ENCODE data around the gene CAMK2G.

The CAMK2G gene

DNA sequence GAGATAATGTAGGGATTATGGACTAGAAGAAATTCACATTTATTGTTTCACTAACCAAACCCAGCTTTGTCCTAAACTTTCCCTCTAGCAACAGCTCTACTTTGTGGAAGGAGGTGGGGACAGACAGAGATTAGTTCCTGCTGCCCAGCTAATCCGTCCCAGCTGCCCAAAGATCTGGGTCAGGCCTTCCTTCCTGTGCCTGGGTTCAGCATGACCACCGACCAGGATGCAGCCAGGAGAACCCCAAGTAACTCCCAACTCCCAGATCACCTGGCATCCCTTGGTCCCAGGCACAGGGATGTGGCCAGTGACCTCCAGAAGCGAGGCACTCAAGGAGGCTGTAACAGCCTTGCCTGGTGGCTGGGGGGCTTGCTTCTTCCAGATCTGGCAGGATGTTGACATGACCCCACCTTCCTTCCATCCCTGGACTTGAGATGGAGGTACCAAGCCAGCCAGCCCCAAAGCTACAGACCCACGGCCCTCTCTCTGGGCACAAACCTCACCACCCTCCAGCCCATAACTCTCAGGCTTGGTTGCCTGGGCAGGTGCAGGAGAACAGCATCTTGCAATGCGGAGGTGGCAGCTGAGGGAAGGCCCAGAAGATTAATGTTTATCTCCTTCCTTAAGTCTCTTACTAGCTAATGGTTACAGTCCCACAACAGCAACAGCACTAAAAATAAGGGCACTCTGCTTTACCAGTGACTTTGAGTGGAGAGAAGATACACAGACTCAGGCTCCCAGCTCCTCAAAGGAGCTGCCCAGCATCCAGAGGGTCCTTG, 11.1 kb downstream of the CAMK2G start:
- DNase-seq (ENCODE audit: low read depth): no peak

DNA sequence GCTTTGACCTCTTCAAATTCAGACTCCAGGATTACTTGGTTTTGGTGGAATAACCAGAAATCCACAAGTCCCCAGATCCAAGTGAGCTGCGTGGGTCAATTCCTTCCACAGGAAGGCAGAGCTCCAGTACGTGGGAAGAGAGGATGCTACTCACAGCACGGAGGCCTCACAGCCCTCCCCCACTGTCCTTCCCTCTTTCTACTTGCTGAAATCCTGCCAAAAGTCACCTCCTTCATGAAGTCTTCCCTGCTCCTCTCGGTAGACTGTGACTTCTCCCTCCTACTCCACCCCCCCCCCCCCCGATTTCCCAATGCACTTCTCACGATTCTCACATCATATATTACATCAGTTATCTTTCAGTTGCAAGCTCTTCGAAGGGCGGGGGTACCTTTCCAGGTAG, 12.3 kb downstream of the CAMK2G start:
- no peak for DNase-seq (ENCODE audit: low read depth)

DNA sequence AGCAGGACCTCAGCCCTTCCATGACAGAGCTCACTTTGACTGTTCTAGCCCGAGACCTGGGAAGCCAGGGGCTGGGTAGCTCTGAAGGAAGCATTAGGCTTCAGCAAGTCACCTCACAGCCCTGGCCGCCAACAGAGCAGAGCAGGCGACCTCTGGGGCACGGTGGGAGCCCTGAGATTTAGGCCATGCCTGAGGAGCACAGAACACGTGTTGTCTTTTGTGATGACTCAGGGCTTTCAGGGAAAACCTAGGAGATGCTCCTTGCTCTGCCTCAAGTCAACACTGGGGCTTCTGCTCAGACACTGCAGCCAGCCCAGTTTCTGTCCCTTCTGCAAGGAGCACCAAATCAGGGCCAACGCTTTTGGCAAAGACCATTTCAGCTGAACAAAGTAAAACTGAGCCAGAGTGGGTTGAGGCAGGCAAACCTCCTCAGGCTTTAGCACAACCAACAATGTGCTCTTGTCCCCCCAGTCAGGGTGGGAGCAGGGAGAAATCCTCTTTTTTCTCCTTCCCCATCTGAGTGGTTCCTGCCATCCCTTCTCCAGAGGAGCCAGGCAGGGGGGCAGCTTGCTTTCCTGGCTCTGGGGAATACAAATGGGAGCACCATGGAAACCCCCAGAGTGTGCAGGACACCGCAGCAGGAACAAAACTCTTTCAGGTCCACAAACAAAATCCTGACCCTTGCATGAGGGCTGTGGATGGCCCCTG, 14.4 kb downstream of the CAMK2G start:
- DNase-seq (ENCODE audit: low read depth): no peak

DNA sequence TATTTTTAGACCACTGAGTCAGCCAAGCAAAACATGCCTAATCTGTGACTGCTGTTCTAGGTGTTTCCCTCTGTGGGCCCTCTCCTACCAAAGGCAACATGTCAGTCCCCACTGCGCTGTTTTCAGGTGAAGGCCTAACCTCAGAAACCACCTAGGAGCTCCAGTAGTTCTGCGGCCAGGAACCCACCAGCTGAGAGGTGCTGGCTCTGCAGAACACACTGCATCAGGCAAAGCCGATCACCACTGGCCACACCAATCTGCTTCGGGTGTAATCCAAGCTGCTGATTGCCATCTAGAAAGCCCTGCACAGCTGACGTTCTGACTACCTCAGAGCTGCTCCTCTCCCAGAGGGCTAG, 14.9 kb downstream of the CAMK2G start:
- DNase-seq (ENCODE audit: low read depth): no peak

DNA sequence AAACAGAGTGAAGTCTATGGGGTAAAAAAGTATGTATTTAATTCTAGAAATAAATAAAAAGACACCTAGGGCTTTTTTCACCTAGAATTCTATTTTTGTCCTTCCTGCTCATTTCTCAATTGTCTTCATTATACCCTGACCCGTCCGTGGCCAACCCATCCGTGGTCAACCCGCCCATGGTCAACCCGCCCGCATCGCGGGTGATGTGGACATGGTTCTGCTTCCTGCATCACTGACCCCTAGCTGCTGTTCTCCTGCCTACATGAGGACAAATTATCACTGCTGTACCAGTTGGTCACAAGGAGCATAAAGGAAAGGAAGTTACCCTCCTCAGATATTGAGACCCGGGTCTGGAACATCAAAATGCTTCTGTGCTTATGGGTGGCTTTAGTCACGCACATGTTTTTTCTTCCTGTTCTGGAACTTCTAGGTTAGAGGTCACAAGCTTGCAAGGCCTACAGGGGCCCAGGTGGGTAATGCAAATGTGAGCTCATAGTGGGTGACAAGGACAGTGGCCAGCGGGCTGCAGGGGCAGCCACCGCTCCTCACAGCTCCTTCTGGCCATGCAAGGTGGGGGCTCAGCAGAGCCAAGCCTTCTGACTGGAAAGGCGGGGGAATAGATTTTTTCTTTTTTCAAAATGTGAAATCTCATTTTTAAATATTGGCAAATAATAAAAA, 15.5 kb downstream of the CAMK2G start:
- no peak for DNase-seq (ENCODE audit: low read depth)

DNA sequence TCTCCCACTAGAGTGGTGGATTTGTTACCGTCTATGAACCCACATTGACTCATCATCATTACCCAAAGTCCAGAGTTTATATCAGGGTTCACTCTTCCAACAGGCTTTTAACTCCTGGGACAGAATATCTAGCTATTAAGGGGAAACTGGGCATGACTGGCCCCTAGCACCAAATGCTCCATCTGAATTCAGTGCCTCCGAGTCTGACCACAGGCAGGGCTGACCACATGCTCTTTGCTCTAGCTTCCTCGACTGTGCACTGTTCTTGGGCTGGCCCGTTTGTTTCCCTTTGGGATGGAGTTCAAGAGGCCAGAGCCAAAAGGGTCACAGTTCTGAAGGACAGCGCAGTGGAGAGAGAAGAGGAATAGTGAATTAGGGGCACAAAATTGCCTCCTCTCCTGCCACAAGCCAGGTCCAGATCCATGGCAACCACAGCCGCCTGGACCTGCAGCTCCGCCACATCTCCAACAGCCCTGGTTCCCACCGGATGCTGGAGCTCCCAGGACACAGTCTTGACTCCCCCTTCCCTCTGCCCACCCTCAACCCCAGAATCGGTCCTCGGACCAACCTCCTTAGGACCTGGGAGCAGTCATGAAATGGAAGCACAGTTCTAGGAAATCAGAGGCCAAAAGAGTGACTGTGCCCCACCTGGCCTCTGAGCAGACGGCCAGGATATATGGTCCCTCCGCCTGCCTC, 16.2 kb downstream of the CAMK2G start:
- DNase-seq (ENCODE audit: low read depth): no peak

DNA sequence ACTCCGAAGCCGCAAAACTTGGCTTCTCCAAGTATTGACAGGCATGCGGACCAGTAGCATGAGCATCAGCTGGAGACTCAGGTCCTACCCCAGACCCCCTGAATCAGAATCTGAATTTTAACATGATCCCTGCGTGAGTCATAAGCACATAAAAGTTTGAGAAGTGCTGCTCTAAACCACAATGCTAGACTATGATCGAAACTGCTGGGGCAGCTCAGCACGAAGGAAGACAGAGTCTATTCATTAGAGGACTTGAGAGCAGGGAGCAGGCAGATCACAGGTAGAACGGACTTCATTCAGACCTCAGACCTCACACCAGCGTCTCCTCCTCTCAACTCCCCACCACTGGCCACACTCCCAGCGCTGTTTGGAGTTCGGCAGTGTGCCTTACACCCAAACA, 16.9 kb downstream of the CAMK2G start:
- no peak for DNase-seq (ENCODE audit: low read depth)

DNA sequence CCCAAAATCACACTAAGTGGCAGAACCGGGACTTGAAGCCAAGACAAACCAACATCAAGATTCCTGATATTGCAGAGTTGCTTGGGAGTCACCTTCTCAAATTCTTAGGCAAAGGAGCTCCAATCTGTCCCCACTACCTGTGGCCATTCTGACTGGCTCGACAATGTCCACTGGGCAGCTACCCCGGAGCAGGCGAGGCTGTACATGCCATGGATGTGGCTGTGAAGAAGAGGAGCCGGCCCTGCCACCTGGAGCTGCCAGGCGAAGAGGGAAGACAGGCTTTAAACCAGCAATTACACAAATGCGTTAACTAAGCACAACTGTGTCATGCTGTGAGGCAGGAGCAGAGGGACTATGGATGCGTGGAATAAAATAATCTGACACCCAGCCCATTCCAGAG, 18.1 kb downstream of the CAMK2G start:
- DNase-seq (ENCODE audit: low read depth): no peak

DNA sequence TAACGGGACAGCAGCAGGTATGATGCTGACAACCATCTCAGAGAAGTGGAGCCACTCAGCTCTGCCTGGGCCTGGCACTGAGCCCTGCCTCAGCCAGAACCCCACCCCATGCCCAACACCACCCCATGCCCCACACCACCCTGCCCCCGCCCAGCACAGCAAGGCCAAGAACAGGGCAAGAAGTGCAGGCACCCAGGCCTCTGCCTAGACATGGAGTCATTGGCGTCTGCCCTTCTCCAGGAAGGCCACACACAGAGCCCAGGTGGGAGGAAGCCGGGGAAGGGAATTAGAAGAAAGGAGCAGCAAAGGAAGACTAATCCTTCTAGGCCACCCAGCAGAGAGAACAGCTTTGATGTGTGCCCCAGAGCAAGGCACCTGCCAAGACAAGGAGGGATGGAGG, 18.9 kb downstream of the CAMK2G start:
- no peak for DNase-seq (ENCODE audit: low read depth)

DNA sequence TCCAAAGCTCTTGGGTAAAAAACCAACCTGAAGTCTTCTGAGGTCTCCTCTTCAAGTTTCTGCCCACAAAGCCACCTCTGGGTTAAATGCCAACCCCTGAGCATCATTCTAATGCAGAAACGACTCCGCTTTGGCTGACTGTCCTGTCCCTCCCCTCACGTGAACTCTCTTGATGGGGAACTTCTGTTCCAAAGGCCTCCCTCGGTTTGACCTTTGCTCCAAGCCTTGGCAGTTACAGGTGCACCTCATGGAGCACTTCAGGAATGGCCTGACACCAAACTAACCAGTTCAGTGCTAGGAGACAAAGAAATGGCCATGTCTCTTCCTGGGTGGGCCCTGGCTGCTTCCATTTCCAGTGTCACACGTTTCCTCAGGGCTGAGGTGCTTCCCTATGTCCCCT, 20.0 kb downstream of the CAMK2G start:
- no peak for DNase-seq (ENCODE audit: low read depth)

DNA sequence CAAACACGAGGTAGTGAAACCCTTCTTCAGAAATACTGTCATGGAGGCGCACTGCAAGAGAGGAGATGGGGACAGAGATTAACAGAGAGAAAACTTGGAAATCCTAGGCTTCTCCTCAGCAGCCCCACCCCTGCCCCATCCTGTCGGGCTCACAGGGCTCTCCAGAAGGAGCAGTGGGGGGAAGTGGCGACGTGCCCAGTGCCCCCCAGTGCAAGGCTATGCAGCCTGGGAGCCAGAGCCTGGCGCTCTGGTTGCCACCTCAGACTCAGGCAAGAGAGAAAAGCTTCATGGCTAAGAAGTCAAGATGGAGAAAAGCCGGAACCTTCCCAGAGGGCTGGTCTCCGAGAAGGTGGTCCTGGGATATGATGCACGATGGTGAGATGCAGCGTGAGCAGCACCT, 21.2 kb downstream of the CAMK2G start:
- no peak for DNase-seq (ENCODE audit: low read depth)

DNA sequence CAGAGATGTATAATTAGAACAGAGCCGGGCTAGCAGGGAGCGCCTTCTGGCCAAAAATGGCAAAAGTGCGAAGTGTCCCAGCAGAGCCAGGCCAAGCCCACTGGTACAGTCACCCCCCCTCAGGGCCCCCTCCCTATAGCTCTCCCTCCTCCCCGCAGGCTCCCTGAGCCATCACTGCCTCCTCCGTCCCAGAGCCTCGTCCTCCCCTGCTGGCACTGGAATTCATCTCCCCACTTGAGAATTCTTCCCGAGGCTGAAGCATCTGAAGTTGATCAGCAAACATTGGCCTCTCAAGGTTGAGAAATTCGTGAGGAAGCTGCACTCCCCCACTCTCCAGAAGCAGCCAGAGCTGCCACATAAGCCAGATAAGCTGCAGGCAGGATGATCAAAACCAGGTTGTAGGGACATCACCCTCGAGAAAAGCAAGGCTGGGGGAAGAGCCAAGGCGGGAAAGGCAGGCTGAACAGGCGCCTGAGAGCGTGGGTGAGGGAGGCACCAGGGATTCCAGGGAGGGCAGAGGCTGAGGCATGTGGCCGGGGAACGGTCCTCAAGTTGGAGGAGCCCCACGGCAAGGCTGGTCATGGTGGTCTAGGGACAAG, 23.4 kb downstream of the CAMK2G start:
- DNase-seq (ENCODE audit: low read depth): no peak

DNA sequence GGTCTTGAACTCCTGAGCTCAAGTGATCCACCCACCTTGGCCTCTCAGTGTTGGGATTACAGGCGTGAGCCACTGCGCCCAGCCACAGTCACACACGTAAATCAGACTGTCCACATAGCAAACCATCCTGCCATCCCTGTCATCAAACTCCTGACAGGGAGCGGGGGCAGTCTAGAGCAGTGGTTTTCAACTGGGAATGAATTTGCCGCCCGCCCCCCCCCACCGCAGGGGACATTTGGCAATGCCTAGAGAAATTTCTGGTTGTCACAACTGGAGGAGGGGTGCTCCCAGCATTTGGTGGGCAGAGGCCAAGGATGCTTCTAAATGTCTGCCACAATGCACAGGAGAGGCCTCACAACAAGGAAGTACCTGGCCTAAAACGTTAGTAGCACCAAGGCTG, 24.1 kb downstream of the CAMK2G start:
- no peak for DNase-seq (ENCODE audit: low read depth)

DNA sequence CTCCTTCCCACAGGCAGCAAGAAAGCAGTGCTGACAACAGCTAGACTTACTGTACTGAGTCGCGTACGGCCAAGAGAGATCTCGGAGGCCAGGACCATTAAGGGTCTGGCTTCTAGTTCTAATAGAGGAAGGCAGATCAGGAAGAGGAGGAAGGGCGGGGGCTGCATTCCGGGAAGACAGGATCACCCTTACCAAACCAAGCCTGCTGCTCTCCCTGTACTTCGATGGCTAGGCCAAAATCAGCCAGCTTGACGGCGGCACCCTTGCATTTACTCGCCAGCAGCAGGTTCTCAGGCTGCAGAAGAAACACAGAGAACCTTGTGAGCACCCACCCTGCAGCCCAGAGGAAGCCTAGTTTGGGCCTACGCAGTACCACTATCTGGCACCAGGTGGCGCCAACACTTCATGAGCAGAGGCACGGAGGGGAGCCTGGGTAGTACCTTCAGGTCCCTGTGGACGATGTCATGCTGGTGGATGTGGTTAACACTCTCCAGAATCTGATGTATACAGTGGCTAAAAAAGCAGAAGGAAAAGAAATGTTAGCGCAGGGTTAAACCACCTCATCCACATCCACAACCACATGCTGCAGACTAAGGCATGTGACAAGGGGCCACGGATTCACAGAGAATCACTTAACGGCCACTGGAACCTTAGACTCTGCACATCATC, 25.4 kb downstream of the CAMK2G start:
- DNase-seq (ENCODE audit: low read depth): peak; percentile 81

DNA sequence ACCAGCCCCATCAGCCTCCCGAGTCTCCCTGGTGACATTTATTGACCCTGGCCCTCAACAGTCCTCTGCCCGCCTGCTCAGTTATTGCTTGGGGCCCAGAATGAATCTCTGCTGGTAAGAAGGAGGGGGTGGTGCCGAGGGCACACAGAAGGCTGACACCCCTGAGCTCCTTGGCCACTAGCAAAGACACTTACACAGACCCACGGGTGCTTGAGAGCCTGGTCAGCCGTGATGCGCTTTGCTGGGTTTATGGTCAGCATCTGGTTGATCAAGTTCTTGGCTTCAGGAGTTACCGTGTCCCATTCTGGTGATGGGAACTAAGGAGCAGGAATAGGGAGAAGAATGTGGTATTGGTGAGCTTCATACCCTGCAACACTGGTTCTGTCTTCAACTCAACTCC, 27.3 kb downstream of the CAMK2G start:
- no peak for DNase-seq (ENCODE audit: low read depth)

DNA sequence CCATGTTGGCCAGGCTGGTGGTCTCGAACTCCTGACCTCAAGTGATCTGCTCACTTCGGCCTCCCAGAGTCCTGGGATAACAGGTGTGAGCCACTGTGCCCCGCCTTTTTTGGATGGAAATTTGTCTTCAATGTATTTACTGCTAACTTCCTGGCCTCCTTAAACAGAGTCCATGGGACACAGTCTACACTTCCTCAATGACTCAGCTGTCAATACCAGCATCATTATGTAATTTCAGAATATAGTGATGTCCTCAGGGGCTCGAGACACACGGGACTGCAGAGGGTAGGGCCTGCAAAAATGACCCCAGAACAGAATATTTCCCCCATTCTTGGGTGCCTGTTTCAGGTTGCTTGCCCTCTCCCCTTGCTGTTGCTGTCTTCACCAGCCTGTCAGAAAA, 31.1 kb downstream of the CAMK2G start:
- DNase-seq (ENCODE audit: low read depth): no peak

DNA sequence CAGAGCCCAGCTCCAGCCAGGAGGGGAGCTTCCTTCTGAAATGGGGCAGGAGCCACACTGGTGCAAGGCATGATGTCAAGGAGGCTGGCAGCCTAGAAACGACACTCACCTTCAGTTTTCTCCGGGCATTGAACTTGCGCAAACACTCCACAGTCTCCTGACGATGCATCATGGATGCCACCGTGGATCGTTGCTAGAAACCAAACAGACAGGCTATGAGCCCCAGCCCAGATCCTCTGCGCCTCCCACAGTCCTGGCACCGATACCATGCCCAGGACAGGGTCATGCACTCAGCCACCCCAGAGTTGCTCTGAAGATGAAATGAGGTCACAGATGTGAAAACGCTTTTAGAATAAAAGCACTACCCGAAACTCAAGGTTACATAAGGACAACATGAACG, 32.0 kb downstream of the CAMK2G start:
- no peak for DNase-seq (ENCODE audit: low read depth)

DNA sequence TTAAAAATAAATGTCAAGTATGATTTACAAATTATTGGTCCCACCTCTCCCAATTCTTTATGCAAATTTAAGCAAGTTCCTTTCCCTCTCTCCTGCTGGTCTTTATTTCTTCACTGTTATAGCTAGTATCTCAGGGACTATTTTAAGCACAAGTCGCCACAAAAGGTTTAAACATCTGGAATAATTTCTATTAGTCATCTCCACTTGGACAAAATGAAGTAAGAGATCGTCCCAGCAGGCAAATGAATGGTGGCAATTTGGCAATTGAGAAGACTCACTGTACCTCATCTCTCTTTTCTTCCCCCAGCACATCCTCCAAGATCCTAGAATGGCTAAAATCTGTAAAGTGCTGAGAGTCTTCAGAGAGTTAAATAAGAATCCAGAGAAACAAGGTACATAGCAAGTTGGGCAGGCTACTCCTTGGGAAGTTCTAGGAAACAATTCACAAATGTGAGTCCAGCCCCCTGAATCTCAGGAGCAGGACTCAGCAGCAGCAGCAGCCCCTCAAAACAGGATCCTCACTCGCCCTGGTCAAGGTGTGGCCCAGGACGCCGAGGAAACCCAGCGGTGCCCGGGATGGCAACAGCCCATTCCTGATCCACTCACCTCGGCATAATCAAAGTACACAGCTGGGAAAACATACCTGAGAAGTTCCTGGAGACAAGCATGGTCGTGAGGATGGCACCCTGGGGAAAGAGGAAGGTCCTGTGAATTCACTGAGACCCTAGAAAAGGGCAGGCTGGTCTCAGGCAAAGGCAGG, 32.6 kb downstream of the CAMK2G start:
- DNase-seq (ENCODE audit: low read depth): no peak

DNA sequence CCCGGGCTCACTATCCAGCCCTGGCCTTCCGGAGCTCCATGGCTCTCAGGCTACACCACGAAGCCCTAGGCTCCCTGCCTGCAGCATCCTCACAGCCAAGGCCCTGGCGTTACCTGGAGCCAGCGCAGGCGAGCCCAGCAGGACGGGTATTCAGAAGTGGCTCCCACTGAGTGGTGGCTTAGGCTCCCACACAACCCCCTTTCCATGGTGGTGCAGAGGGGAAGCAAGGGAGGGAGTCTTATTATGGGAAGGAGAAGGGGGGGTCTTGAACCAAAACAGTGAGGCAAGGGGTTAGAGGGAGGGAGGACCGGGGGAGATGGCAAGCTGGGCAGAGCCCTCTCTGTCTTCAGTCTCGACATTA, 33.3 kb downstream of the CAMK2G start:
- no peak for DNase-seq (ENCODE audit: low read depth)

DNA sequence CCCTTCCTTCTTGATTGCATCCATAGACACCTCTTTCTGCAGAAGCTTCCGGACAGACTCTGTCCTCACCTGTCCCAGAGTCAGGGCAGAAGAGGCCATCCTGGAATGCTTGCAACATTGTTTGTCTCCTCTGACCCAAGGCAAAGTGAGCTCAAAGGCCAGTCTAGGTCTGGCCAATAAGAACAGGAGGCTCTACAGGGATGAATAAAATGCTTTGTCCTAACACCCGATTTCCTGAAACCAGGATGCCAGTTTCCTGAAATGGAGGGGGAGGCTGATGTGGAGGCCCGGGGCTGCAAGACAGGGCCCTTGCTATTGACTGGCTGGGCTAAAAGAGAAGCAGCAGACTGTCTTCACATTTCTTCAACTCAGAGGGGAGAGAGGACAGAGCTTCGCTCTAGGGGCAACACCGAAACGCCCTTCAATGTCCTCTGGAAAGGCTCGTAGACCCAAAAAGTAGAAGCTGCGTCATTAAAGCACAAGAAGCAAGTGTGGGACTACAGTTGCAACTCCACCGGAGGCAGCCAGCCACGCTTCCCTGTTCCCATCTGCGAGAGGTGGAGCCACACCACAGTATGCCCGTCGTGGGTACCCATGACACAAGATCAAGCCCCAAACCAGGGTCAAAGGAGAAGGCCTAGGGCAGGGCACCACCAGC, 33.8 kb downstream of the CAMK2G start:
- DNase-seq (ENCODE audit: low read depth): no peak

DNA sequence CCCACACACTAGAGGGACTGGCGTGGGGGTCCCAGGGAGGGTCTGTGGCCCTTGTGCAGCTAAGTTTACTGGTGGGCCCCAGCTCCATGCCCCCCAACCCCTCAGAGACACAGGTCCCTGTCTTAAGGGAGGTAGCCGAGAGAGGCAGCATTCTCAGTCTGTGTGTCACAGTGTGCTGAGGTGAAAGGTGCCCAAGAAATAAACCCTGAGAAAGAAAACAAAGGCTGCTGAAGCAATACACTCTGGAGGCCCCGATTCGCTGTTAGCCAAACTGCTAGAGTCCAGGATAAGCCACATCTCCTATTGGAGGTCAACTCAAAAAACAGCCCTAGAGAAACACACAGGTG, 34.3 kb downstream of the CAMK2G start:
- DNase-seq (ENCODE audit: low read depth): no peak
